Erythroblast (primary cell): ENCODE measurements around the gene OTOG.

Experiments
- DNase-seq, 2 experiments: peaks; one replicate each; lab custom pipeline; 2025; lab: John Stamatoyannopoulos, UW
- GATA1 ChIP-seq: IDR thresholded peaks from 2 replicates; pipeline ENCODE4 v1.6.1; 2011; ENCODE audit warnings: low read depth, mild to moderate bottlenecking, control low read depth, low read length, moderate library complexity
- POLR2A ChIP-seq: IDR thresholded peaks from 2 replicates; pipeline ENCODE4 v1.6.1; 2011; ENCODE audit warnings: mild to moderate bottlenecking, low read length

The OTOG gene

DNA sequence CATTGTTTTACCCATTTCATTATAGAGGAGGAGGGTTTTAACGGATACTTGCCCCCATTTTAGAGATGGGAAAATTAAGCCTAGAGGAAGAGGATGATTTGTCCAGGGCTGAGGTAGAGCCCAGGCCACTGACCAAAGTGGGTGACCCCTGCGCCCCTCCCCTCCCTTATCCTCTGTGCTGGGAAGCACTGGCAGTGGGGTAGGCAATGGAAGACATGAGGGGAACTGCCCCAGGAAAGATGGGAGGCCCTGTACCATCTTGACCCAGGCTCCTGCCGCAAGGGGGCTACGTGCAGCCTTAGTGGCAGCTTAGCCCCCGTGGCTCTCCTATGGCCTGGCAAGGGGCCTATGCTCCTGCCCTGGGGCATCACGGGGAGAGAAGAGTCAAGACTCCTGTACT is 95.9 kb downstream of the OTOG start:
- no peak for DNase-seq

GRCh38 chr11:17643506-17644405 is 96.7 kb downstream of the OTOG start:
- TF ChIP-seq POLR2A, result no peak
- no peak for TF ChIP-seq GATA1
- DNase-seq, result no peak

More for the DNA sequence above, 95.9 kb downstream of the OTOG start:
- no peak for TF ChIP-seq GATA1
- no peak for TF ChIP-seq POLR2A

DNA sequence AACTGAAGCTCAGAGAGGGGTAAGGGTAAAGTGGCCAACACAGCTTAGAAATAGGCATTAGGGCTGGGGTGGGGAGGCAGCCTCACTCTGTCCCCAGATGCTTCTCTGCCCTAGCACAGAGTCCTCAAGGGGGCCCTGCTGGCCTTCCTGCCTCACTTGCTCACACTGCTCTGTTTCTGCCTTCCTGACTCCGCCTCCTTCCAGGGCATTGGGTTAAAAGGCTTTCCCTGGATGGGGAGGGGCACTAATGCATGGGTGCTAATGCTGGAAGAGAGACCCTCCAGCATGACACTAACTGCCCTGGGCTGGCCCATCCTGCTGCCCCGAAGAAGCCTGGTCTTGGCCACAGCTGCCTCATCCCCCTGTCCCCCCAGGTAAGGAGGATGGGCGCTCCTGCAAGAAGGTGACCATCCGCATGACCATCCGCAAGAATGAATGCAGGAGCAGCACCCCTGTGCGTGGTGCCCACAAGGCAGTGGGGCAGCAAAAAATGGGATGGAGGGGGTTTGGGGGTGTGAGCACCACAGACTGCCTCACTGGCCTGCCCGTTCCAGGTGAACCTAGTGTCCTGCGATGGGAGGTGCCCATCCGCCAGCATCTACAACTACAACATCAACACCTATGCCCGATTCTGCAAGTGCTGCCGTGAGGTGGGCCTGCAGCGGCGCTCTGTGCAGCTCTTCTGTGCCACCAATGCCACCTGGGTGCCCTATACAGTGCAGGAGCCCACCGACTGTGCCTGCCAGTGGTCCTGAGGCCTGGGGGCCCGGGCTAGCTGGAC is 98.3 kb downstream of the OTOG start:
- no peak for DNase-seq
- no peak for TF ChIP-seq POLR2A
- no peak for TF ChIP-seq GATA1

DNA sequence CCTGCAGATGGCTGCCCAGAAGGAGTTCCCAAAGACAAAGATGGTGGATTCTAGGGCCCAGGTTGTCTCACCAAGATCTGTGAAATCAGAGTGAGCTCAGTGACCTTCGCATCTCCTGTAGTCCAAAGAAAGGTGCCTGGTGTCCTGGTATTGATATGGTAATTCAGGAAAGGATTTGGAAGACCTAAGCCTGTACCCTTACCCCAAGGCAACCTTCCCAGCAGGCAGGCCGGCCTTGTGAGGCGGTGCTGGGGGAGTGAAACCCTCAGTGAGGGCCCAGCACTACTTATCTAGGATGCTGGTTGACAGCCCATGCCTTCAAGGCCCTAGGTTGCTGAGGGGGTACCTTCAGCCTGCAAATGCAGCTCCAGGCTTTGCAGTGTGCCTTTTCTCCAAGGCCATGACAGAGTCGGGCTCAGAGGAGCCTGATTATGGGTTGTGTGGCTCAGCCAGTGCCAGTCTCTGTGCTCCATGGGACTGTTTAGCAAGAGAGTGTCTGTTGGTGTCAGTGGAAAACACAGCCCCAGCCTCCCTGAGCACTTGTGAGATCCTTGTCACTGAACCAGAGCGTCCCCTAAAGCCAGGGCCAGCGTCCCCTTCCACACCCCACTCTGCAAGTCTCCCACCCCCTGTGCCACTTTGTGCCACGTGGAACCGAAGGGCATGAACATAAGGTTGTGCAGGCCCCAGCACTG is 99.5 kb downstream of the OTOG start:
- no peak for DNase-seq
- TF ChIP-seq GATA1, result no peak
- TF ChIP-seq POLR2A, result no peak

- no peak for DNase-seq
Measured at GRCh38 chr11:17648528-17648927, 101.5 kb downstream of the OTOG start.

DNA sequence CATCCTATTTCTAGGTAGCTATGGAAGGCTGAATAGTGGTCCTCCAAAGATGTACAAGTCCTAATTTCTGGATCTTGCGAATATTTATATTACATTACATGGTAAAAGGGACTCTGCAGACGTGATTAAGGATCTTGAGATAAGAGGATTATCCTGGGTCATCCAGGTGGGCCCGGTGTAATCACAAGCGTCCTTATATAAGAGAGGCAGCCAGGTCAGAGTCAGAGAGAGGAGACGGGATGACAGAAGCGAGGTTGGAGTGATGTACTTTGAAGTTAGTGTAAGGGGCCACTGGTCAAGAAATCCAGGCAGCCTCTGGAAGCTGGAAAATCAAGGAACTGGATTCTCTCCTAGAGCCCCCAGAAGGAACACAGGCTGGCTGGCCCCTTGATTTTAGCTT is 102.2 kb downstream of the OTOG start:
- no peak for DNase-seq
- no peak for TF ChIP-seq GATA1
- TF ChIP-seq POLR2A, result no peak

More at GRCh38 chr11:17648528-17648927, 101.5 kb downstream of the OTOG start:
- TF ChIP-seq POLR2A (no peak), GATA1 (no peak)

- DNase-seq, result no peak
- no peak for TF ChIP-seq POLR2A
- no peak for TF ChIP-seq GATA1
Measured at GRCh38 chr11:17649696-17650095, 102.6 kb downstream of the OTOG start.

GRCh38 chr11:17650127-17650911 is 103.3 kb downstream of the OTOG start:
- TF ChIP-seq POLR2A (no peak), GATA1 (no peak)
- DNase-seq, result no peak

DNA sequence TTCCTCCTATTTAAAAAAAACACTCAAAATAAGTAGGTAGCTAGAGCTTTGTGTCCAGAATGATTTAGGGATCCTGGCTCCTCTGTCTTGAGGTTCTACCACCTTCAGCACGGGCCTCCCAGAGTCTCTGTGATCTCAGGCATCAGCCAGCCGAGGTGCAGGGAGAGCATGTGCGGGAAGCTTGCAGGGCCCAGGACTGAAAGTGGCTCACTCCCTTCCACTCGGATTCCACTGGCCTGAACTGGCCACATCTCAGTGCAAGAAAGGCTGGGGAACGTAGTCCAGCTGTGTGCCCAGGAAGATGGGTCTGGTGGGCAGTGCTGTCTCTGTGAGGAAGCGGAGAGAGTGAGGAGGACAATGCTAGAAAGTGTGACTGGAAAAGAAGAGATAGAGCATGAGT is 104.0 kb downstream of the OTOG start:
- no peak for DNase-seq
- no peak for TF ChIP-seq GATA1
- no peak for TF ChIP-seq POLR2A

- TF ChIP-seq GATA1 (no peak), POLR2A (no peak)
- DNase-seq, result no peak
Measured at GRCh38 chr11:17651681-17652080, 104.6 kb downstream of the OTOG start.

DNA sequence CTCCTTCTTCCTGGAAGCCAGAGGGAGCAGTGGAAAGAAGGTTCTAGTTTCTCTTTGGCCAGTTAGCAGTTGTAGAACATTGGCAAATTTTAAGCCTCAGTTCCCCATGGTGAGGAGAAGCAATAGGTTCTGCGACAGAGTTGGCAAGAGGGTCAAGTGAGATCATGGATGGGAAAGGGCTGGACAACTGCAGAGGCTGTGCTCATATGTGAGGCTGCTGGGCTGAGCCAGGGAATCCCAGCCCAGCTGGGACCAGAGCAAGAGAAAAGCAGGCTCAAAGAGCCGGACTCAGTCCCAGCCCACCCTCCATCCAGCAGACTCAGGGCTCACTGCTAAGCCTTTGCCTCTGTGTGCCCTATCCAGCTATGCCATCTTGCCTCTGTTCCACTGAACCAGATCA is 105.5 kb downstream of the OTOG start:
- TF ChIP-seq GATA1 (no peak), POLR2A (no peak)
- no peak for DNase-seq

- no peak for TF ChIP-seq GATA1
- TF ChIP-seq POLR2A, result no peak
Measured at GRCh38 chr11:17653611-17654010, 106.6 kb downstream of the OTOG start.

DNA sequence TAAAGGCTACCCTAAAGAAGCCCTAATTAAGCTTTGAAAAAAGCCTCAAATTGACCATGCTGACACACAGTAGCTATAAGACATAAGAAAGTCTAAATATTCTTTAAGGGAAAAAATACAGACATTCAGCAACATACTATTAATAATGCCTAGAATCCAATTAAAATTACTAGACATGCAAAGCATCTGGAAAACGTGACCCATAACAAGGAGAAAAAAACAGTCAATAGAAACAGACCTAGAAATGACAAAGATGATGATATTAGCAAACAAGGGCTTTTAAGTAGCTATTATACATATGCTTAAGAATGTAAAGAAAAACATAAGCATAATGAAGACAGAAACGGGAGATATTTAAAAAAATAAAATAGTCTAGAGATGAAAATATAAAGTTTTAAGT is 108.6 kb downstream of the OTOG start:
- TF ChIP-seq GATA1 (no peak), POLR2A (no peak)
- no peak for DNase-seq

More at GRCh38 chr11:17653611-17654010, 106.6 kb downstream of the OTOG start:
- DNase-seq, result no peak
